GM12891 (cell line): Measurements from ENCODE around the gene CCNDBP1. TPM values are rescaled to one million over a fixed set of nuclear protein-coding genes. Genes with fewer than 3 reads are reported as not detected.
A peak's percentile ranks its signal among the peaks of the same experiment; 100 is the strongest.
"Not testable (repeated sequence)": the region's sequence is repeated elsewhere in the genome, so short reads cannot be mapped to it uniquely, and the experiment has no call there.

Experiments
- DNase-seq: peaks from one replicate; pipeline ENCODE4 v3.0.0; 2011; ENCODE audit warnings: low spot score; ENCODE audit not compliant: insufficient read length
- FAIRE-seq: peaks from 2 replicates; lab custom pipeline; 2011; peaks lifted over from hg19 to GRCh38; lab: Jason Lieb, UNC
- PAX5 ChIP-seq: IDR thresholded peaks from 2 replicates; pipeline ENCODE4 v1.6.1; 2011; ENCODE audit warnings: low read length, moderate library complexity, mild to moderate bottlenecking; ENCODE audit not compliant: insufficient read depth, severe bottlenecking
- POLR2A ChIP-seq: IDR thresholded peaks from 2 replicates; pipeline ENCODE4 v1.6.1; 2011; ENCODE audit warnings: low read depth, low read length, control low read depth
- POLR2AphosphoS5 ChIP-seq: IDR thresholded peaks from 2 replicates; pipeline ENCODE4 v1.6.1; 2011; ENCODE audit warnings: low read depth, low read length, control low read depth
- POU2F2 ChIP-seq: IDR thresholded peaks from 2 replicates; pipeline ENCODE4 v1.6.1; 2011; ENCODE audit warnings: low read depth, mild to moderate bottlenecking, control low read depth, low read length, moderate library complexity
- SPI1 ChIP-seq: IDR thresholded peaks from 2 replicates; pipeline ENCODE4 v1.6.1; 2011; ENCODE audit warnings: low read depth, low read length, control low read depth
- TAF1 ChIP-seq: IDR thresholded peaks from 2 replicates; pipeline ENCODE4 v1.6.1; 2011; ENCODE audit warnings: low read depth, low read length, control low read depth
- polyA plus RNA-seq: library from polyadenylated mRNA; unstranded; fragments of >200 nt; gene quantifications from one replicate; pipeline ENCODE4 v1.2.1, GENCODE V29; 2012; ENCODE audit warnings: low read depth, missing spikeins, inconsistent platforms; ENCODE audit not compliant: missing spikeins

The CCNDBP1 gene, protein sequence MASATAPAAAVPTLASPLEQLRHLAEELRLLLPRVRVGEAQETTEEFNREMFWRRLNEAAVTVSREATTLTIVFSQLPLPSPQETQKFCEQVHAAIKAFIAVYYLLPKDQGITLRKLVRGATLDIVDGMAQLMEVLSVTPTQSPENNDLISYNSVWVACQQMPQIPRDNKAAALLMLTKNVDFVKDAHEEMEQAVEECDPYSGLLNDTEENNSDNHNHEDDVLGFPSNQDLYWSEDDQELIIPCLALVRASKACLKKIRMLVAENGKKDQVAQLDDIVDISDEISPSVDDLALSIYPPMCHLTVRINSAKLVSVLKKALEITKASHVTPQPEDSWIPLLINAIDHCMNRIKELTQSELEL
- 49.6 TPM for polyA plus RNA-seq

DNA sequence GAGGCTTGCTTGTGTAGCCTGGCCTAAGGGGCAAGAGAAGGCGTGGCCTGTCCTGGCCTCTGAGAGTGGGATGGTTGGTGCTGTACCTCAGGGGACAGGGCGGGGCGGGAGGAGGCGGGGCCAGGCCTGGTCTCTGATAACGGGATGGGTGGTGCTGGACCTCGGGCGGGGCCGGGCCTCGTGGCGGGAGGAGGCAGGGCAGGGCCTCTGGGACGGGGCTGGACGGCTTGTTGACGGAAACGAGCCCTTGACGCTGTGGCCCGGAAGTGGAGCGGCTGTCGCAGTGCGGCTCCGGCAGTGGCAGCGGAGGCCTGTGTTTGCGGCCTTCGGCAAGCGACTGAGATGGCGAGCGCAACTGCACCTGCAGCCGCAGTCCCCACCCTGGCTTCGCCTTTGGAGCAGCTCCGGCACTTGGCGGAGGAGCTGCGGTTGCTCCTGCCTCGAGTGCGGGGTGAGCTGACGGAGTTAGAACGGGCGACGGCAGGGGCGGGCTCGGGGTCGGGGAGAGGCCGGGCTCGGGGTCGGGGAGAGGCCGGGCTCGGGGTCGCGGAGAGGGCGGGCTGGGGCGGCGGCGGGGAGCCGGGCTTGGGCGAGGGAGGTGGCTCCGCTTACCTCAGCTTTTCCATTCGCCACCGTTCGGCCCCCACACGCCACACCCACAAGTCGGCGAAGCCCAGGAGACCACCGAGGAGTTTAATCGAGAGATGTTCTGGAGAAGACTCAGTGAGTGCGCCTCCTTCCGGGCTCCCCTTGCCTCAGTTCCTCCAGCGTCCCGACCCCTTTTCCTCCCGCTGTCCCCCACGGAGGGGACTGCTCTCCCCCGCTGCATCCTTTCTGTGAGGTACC is at the start of gene CCNDBP1:
Gene CCNDBP1 (plus strand): TSS at position 247 of the 846 bp plus-strand sequence. CDS start 96 bp downstream, at position 343.
- DNase-seq (peak; percentile 92), FAIRE-seq (peak; percentile 98)
- TF ChIP-seq POLR2A (peak; percentile 94), POLR2AphosphoS5 (peak; percentile 96), POU2F2 (peak; percentile 76; the same call in 1 of the 2 replicates), PAX5 (no peak), SPI1 (peak; percentile 41), TAF1 (peak; percentile 73)

DNA sequence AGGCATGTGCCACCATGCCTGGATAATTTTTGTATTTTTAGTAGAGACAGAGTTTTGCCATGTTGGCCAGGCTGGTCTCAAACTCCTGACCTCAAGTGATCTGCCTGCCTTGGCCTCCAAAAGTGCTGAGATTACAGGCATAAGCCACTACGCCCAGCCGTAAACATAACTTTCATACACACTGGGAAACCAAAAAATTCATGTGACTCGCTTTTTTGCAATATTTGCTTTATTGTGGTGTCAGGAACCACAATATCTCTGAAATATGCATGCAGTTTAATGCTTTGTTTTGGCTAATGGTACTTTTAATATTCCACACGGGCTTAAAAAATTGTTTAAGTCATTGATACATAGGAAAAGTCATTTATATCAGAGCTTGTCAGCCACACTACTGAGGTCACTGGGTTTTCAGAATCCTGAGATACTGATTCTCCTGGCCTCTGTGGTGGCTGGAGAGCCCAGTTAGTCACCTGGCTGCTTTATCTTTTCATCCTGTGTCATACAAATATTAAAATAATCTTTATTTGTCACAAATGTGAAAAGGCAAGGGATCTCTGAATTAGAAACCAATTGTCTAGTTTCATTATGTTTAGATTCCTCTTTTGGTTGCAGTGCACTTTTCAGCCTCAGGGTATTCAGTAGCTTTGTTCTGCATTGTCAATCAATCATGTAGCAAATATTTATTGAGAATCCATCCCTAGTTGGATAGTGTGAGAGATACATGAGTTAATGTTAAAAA is 41.8 kb upstream of the CCNDBP1 start:
- TF ChIP-seq PAX5 (no peak), POLR2AphosphoS5 (no peak), POLR2A (no peak), TAF1 (no peak), SPI1 (no peak), POU2F2 (no peak)
- FAIRE-seq (peak; percentile 33), DNase-seq (no peak)

DNA sequence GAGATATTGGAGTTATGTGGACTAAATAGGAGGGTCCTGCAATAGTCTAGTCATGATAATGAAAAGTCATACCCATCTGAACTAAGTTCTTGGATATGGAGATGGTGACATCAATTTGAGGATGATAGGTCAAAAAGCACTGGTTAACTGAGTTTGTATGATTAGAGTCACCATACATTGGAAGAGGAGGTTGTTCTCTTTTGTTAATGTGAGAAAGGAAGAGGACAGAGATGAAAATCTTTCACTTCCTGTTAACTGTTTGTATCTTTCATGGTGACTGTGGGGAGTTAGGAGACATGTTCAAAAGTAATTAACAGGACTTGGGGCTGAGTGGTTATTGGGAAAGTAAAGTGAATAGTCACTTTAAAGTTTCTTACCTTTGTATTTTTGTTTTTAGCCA is 40.7 kb upstream of the CCNDBP1 start:
- no peak for DNase-seq
- peak; percentile 69 for FAIRE-seq
- no peak for TF ChIP-seq POU2F2
- peak; percentile 83 for TF ChIP-seq SPI1

DNA sequence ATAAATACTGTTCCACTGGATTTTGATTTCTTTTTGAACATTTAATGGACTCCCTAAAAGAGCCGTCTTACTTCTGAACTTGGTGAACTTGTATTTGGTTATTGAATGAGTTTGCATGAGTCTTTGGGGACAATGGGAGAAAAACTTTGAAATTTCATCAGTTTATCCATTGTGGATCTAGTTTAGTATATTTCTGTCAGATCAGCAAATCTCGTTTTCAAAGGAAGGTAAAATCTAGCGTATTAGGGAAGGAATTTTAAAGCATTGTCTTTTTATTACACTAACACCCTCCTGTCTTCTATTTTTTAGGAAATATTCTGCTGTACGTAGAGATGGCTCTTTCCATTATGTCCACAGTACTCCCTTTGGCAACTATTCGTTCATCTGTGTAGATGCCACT is 39.0 kb upstream of the CCNDBP1 start:
- FAIRE-seq: no peak
- no peak for DNase-seq
- TF ChIP-seq PAX5: no peak

DNA sequence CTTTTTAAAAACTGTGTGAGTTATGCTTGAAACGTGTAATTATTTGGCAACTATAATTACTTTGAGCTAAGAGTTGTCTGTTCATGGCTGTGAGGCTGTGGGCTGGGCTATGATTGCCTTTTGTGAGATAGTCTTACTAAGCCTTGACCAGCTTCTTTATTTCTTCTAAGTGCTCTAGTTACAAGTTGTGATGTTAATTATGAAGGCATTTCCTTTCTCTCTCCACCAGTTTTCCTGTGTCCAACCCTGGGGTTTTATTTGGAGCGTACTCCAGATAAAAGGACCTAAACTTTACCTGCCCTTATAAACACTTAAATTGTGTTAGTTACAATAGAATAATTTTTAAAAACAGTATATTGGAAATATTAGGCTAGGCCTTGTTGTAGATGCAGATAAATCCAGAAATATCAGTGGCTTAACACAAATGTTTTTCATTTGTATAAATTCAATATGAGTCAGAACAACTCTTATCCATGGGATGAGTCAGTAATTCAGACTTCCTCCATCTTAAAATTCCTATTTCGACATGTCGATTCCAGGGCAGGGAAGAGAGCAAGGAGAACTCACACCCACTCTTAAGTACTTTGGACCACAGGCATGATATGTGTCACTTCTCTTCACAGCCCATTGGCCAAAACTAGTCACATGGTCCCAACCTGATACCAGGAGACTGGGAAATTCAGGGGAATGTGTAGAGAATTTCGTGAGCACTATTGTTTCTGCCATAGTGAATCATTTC is 34.8 kb upstream of the CCNDBP1 start:
- TF ChIP-seq PAX5: no peak
- no peak for TF ChIP-seq SPI1
- no peak for TF ChIP-seq POLR2A
- TF ChIP-seq POLR2AphosphoS5: no peak
- no peak for TF ChIP-seq POU2F2
- no peak for TF ChIP-seq TAF1
- no peak for DNase-seq
- no peak for FAIRE-seq

DNA sequence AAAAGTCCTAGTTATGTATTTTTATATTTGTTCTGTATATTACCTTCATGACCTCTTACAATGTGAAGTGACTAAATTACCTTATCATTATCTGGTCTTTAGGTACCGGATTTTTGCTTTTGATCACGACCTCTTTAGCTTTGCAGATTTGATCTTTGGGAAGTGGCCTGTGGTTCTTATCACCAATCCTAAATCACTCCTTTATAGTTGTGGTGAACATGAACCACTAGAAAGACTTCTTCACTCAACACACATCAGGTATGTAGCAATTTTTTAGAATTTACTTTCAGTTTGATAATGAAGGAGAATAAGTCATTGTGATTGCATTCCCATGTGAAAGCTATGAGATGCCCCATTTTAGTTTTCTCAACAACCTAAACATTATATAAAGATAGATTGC is 33.5 kb upstream of the CCNDBP1 start:
- no peak for TF ChIP-seq SPI1
- no peak for TF ChIP-seq POU2F2
- TF ChIP-seq TAF1: no peak
- no peak for TF ChIP-seq POLR2A
- TF ChIP-seq PAX5: no peak
- no peak for TF ChIP-seq POLR2AphosphoS5
- FAIRE-seq (no peak), DNase-seq (no peak)

DNA sequence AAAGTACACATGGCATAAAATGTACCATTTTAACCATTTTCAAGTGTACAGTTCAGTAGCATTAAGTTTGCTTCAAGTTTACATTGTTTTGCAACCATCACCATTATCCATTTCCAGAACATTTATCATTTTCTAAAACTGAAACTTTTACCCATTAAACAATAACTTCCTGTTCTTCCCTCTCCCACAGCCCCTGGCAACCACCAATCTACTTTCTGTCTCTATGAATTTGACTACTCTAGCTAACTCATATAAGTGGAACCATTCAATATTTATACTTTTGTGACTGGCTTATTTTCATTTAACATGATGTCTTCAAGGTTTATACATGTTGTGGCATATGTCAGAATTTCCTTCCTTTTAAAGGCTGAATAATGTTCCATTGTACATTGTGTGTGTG is 31.9 kb upstream of the CCNDBP1 start:
- no peak for FAIRE-seq
- DNase-seq: no peak

DNA sequence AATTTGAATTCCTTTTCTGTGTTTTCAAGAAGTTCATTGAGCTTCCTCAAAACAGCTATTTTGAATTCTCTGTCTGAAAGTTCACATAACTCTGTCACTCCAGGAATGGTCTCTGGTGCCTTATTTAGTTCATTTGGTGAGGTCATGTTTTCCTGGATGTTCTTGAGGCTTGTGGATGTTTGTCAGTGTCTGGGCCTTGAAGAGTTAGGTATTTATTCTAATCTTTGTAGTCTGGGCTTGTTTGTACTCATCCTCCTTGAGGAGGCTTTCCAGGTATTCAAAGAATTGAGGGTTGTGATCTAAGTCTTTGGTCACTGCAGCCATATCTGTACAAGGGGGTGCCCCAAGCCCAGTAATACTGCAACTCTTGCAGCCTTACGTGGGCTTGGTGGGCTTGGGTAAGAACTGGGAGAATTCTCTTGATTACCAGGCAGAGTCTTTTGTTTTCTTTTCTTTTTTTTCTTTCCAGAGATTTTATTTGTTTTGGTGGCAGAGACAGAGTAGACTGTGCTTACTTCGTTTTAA is 19.3 kb upstream of the CCNDBP1 start:
- FAIRE-seq (no peak), DNase-seq (no peak)
- no peak for TF ChIP-seq TAF1
- TF ChIP-seq POLR2A: no peak
- no peak for TF ChIP-seq POU2F2
- TF ChIP-seq SPI1: no peak
- TF ChIP-seq POLR2AphosphoS5: no peak
- no peak for TF ChIP-seq PAX5

More for the DNA sequence above, 31.9 kb upstream of the CCNDBP1 start:
- no peak for TF ChIP-seq SPI1
- no peak for TF ChIP-seq POLR2AphosphoS5
- TF ChIP-seq POLR2A: no peak
- TF ChIP-seq POU2F2: no peak
- no peak for TF ChIP-seq PAX5
- TF ChIP-seq TAF1: no peak

DNA sequence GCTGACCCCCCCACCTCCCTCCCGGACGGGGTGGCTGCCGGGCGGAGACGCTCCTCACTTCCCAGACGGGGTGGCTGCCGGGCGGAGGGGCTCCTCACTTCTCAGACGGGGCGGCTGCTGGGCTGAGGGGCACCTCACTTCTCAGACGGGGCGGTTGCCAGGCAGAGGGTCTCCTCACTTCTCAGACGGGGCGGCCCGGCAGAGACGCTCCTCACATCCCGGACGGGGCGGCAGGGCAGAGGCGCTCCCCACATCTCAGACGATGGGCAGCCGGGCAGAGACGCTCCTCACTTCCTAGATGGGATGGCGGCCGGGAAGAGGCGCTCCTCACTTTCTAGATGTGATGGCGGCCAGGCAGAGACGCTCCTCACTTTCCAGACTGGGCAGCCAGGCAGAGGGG is 17.9 kb upstream of the CCNDBP1 start:
- FAIRE-seq, DNase-seq: not testable (repeated sequence)
